ENCODE measurements around the gene PLPP4.

Gene PLPP4

GRCh38 chr10:120632047-120632446, 175.0 kb downstream of the PLPP4 start:
- no peak for TF ChIP-seq CTCF (IDR thresholded peaks at IDR 0.05; ENCODE audit: extremely low read depth, insufficient read depth, missing control alignments)
- in situ Hi-C loops (cut with MboI; ENCODE audit: low pct_unique_long_range_greater_than_20kb, low sequenced_read_pairs, unreplicated experiment): no loop called here
- no peak for DNase-seq (ENCODE audit: low spot score)

- no peak for TF ChIP-seq CTCF (IDR thresholded peaks at IDR 0.05; ENCODE audit: extremely low read depth, insufficient read depth, missing control alignments)
- no peak for DNase-seq (ENCODE audit: low spot score)
- in situ Hi-C loops (cut with MboI; ENCODE audit: low pct_unique_long_range_greater_than_20kb, low sequenced_read_pairs, unreplicated experiment): no loop called here
These were observed 175.9 kb downstream of the PLPP4 start for GRCh38 chr10:120632942-120633341.

GRCh38 chr10:120634659-120635058, 177.6 kb downstream of the PLPP4 start:
- DNase-seq (ENCODE audit: low spot score): no peak
- in situ Hi-C loops (cut with MboI; ENCODE audit: low pct_unique_long_range_greater_than_20kb, low sequenced_read_pairs, unreplicated experiment): no loop called here
- TF ChIP-seq CTCF (IDR thresholded peaks at IDR 0.05; ENCODE audit: extremely low read depth, insufficient read depth, missing control alignments): peak; percentile 27

Measured in GM13977 (cell line).